GM19397 (cell line): Measurements from ENCODE around the gene CHRNA3.

Experiments
- ATAC-seq: cut with Tn5 transposase; IDR thresholded peaks from one replicate; pipeline ENCODE4 v1.9.1; 2021; ENCODE audit warnings: mild to moderate bottlenecking, moderate library complexity; ENCODE audit not compliant: unreplicated experiment

The CHRNA3 gene

GRCh38 chr15:78620527-78621421 is at the start of gene CHRNA3:
TSS of gene CHRNA3 (minus strand) at chr15:78620996. CDS start at chr15:78620794, 202 bp downstream.
- no peak for ATAC-seq

- ATAC-seq = no peak
Observed at GRCh38 chr15:78668987-78669386, 48.2 kb upstream of the CHRNA3 start.

- no peak for ATAC-seq
Observed at GRCh38 chr15:78667578-78668236, 46.9 kb upstream of the CHRNA3 start.

- no peak for ATAC-seq
Observed at GRCh38 chr15:78666010-78666409, 45.2 kb upstream of the CHRNA3 start.

- no peak for ATAC-seq
Observed at GRCh38 chr15:78663703-78664102, 42.9 kb upstream of the CHRNA3 start.

DNA sequence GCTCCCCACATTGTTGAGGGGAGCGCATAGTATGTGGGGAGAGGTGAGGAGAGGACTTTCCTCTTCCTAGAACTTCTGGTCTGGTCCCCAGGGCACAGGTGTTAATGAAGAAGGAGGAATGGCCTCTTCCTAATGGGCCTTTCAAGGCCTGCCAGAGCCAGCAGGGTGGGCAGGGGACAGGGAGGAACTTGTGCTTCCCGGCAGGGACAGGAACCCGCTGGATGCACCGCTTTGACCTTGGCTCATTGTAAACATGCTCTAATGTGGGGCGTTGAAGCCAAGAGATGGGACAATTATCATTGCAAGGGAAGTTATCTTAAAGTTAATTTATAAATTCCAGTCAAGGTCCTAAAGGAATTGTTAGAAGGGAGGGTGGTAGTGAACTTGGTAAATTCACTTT is 41.2 kb upstream of the CHRNA3 start:
- no peak for ATAC-seq

- ATAC-seq = no peak
Observed at GRCh38 chr15:78661001-78661400, 40.2 kb upstream of the CHRNA3 start.

DNA sequence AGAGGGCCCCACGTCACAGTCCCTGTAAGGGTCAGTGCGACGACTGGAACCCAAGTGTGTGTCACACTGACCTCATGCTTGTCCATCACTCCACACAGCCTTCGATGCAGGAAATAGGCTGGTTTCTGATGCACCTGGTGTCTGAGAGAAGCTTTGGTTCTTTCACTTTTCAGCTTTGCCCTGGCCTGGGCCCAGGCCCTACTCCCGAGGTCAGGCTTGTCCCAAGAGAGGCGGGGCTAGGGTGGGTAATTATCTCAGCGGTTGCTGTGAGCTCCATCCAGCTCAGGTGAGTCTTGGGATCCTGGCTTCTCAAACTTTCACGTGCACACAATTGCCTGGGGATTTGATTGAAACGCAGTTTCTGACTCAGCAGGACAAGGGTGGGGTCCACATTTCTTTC is 39.8 kb upstream of the CHRNA3 start:
- ATAC-seq = no peak

DNA sequence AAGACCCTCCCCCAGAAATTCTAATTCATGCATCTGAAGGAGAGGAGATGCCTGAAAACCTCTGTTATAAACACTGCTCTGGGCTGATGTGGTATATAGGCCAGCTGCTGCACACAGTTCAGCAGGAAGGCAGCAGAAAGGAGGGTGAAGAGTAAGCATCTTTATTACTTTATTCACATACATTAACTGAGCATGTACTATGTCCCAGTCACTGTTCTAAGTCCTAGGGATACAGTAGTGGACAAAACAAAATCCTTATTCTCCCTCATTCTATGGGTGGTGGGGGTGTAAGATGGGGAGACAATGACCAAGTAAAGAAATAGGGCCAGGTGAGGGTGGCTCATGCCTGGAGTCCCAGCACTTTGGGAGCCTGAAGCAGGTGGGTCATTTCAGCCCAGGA is 38.0 kb upstream of the CHRNA3 start:
- ATAC-seq = no peak

- ATAC-seq = no peak
Observed at GRCh38 chr15:78654272-78654671, 33.5 kb upstream of the CHRNA3 start.

DNA sequence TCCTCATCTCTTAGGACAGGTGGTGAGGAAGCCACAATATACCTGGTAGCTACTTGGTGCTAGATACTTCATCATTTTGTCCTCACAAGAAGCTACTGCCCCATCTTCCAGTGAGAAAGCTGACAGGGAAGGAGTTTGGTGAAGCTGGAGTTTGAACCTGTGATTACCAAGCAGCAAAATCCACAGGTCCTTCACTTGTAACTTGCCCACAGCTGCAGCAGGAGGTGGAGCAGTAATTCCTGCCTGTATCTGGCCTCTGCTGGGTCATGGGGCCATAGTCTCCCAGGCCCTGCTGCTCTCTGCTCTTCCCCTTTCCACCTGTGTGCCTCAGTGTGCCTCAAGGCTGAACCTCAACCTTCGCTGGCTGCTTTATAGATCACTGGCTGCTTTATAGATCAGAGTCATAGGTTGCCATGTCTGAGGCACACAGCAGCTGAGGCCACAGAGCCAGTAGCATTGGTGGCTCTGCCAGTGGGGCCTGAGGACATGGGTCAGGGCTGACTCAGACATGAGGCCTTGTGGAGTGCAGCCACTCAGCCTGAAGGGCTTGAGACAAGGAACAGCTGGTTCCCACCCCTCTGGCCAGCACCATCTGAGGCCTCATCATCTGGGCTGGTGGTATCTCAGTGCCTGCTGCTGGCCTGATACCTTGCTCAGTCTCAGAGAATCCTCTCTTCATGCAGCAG is 31.3 kb upstream of the CHRNA3 start:
- ATAC-seq = no peak

DNA sequence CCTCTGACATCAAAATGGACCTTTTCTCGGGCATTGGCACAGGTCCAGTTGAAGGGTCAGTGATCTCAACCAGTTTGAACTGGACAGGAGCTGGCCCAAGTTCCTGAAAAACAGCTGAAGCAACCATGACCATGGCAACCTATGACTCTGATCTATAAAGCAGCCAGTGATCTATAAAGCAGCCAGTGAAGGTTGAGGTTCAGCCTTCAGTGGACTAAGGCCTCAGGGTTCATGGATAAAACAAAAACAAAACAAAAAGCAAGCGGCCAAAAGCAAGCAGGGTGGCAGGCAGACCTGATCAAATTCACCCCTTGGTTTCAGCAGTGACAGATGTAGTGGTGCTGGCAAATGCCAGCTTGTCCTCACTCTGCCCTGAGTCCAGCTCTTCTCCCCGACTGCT is 30.2 kb upstream of the CHRNA3 start:
- no peak for ATAC-seq

DNA sequence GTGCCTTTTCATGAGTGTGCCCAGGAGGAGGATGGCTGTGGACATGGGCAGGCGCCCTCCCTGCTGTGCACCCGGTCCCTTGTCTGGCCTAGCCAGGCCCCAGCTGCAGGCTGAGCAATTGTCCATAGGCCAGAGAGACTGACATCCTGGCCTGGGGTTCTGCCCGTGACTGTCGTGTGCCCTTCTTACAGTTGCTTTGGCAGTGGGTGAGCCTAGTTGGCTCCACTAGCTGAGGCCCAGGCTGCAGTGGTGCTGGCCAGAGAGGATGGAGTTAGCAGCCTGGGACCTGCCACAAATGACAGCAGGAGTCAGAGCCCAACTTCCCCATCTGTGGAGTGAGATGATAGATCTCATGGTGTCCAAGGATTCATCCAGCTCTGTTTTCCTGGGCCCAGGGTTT is 29.2 kb upstream of the CHRNA3 start:
- no peak for ATAC-seq

- no peak for ATAC-seq
Observed at GRCh38 chr15:78645009-78645408, 24.2 kb upstream of the CHRNA3 start.

DNA sequence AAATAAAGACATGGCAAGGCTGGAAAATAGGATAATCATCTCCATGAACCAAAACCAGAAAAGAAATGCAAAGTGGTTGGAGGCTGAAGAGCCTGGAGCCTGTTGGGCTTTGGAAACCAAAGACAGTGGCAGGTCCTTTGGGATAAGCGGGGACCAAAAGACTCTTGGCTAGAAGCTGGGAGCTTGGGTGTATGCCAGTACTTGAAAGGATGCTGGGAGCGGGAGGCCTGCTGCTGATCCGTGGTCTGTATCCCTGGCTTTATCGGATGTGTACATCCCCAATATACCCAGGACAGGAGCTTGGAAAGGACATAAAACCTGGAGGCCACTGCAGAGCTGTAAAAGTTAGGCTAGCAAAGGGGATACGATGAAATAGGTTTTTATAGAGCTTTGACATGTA is 21.5 kb upstream of the CHRNA3 start:
- no peak for ATAC-seq

- ATAC-seq = no peak
Observed at GRCh38 chr15:78641749-78642275, 21.0 kb upstream of the CHRNA3 start.

DNA sequence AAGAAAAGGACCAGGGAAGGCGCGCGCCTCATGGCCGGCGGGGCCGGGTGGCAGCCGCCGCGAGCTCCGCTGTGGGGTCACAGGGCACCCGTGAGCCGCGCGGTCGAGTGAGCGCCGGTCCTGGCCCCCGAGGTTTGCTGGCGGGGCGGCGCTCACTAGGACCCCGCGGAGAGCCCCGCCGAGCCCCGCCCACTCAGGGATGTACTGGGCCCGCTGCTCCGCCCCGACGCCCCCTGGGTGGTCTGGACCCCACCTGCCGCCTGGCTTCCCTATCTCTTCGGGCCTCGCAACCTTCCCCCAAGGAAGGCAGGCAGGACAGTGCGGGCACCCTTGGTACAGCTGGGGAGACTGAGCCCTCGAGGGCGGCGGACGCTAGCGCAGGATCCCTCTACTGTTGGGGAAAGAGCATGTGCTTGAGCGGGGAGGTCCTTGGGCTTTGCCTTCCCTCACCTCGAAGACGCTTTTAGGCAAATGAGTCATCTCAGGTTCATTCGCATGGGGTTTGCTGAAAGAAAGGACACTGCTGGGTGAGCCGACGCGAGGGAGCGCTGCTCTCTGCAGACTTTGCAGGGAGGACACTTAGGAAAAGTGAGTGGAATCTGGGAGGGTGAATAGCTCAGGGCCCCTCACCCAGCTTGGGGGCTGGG is 20.4 kb upstream of the CHRNA3 start, which contains the start of gene CHRNB4:
CHRNB4 (minus strand) TSS at position 109 of the 647 bp plus-strand sequence; CDS start at position 32, 77 bp downstream.
- ATAC-seq = no peak

DNA sequence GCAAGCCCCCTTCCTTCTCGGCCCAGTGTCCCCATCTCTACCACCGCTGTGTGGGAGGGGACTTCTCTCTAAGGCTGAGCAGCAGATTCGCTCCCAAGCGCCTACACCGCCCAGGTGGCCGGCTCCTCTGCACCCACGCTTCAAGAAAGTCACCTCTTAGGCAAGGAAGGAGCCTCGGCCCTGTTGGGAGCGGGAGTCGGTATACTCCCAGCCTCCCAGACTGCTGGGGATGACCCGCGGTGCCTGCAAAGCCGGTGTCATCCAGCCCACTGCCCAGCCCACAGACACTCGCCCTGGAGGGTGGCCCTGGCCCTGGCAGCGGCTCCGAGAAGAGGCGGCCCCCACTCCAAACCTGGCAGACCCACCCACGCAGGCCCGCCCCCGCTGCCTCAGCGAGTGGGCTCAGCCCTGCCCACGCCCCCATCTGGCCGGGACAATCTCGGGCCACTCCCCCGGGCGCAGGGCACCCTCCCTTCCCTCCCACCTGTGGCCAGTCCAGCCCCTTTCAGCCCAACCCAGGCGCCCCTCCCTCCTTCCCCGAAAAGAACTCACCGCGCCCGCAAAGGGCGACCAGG is 19.8 kb upstream of the CHRNA3 start:
- ATAC-seq = no peak

DNA sequence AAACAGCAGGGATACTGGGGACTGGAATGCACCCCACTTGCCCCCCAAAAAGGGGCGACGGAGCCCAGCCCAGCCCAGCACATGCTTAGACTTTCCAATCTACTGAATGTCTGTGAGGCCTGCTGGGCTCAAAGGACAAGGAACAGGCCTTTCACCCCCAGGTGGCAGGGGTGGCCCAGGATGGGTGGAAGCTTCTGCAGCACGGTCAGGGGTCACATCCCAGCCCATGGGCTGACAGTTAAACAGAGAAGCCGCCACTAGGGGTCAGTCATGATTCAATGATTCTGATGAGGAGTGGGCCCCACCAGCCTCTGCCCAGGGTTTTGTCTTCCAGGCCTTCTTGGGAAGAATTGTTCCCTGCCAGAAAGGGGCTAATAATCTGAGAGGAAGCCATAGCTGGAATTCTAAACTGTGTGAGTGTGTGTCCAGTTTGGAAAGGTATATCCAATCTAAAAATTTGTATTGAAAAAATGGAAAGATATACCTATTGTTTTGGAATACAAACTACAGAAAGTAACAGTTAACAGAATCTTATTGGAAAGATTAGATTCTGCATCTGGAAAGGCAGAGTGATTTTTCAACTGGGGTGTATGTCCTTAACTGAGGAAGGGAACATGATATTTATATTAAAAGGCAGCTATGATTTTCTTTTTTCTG is 18.0 kb upstream of the CHRNA3 start:
- ATAC-seq = no peak
